PC-9 (cell line): ENCODE results near the gene DHCR7. TPM values are rescaled to one million over a fixed set of nuclear protein-coding genes. Genes with fewer than 3 reads are reported as not detected.

Source experiments
- BruUV-seq: library from RNA; stranded (reverse); fragments of 400-500 nt; replicated peaks from 2 replicates; lab custom pipeline; 2021; lab: Mats Ljungman, UMichigan
- CTCF ChIA-PET: fragments of 300-600 bp; sonication (Branson Sonifier 250); formaldehyde crosslinking; loops from one replicate; lab custom pipeline; 2022; ENCODE audit warnings: antibody characterized with exemption; lab: Charles Lee
- POLR2A ChIA-PET: fragments of 300-600 bp; sonication (Branson Sonifier 250); formaldehyde crosslinking; loops from one replicate; lab custom pipeline; 2022; ENCODE audit warnings: antibody characterized with exemption; ENCODE audit not compliant: unreplicated experiment; lab: Charles Lee
- DNase-seq, 2 experiments: peaks; one replicate each; pipeline versions ENCODE4 v3.0.0 to v3.0.0-alpha.2; 2015 to 2022; ENCODE audit warnings: mixed read lengths in 1 of 2
- H2AFZ ChIP-seq: fragments of 200-600 bp; sonication (generic); 2 replicates; pipeline ENCODE4 v1.8.1; 2017; ENCODE audit warnings: antibody characterized with exemption
- H3F3A ChIP-seq: fragments of 200-600 bp; sonication (generic); 2 replicates; pipeline ENCODE4 v1.8.1; 2017; ENCODE audit warnings: antibody characterized with exemption, mild to moderate bottlenecking, low read depth; ENCODE audit not compliant: insufficient read depth
- H3K27ac ChIP-seq: fragments of 200-600 bp; sonication (generic); 2 replicates; pipeline ENCODE4 v1.6.1; 2016; ENCODE audit warnings: mixed run types
- H3K27me3 ChIP-seq: fragments of 200-600 bp; sonication (generic); 2 replicates; pipeline ENCODE4 v1.6.1; 2016; ENCODE audit warnings: low read depth, mixed run types; ENCODE audit not compliant: insufficient read depth
- H3K36me3 ChIP-seq: fragments of 200-600 bp; sonication (generic); 2 replicates; pipeline ENCODE4 v1.6.1; 2016; ENCODE audit warnings: low read depth, mixed run types
- H3K4me1 ChIP-seq: fragments of 200-600 bp; sonication (generic); replicated peaks from 2 replicates; pipeline ENCODE4 v1.6.1; 2016; ENCODE audit warnings: mixed run types; ENCODE audit not compliant: insufficient read depth
- H3K4me2 ChIP-seq: fragments of 200-600 bp; sonication (generic); 2 replicates; pipeline ENCODE4 v1.6.1; 2017; ENCODE audit warnings: mixed run types
- H3K4me3 ChIP-seq: fragments of 200-600 bp; sonication (generic); 2 replicates; pipeline ENCODE4 v1.6.1; 2016; ENCODE audit warnings: mixed run types
- H3K79me2 ChIP-seq: fragments of 200-600 bp; sonication (generic); 2 replicates; pipeline ENCODE4 v1.6.1; 2017; ENCODE audit warnings: low read depth, mixed run types
- H3K9me2 ChIP-seq: fragments of 200-600 bp; sonication (generic); 2 replicates; pipeline ENCODE4 v1.8.1; 2017; ENCODE audit warnings: mild to moderate bottlenecking; ENCODE audit not compliant: insufficient read depth
- H3K9me3 ChIP-seq: fragments of 200-600 bp; sonication (generic); 2 replicates; pipeline ENCODE4 v1.8.1; 2016; ENCODE audit warnings: low read depth; ENCODE audit not compliant: insufficient read depth
- H4K20me1 ChIP-seq: fragments of 200-600 bp; sonication (generic); 2 replicates; pipeline ENCODE4 v1.8.1; 2017; ENCODE audit not compliant: insufficient read depth
- EZH2 ChIP-seq: fragments of 200-600 bp; sonication (generic); IDR thresholded peaks from 2 replicates; pipeline ENCODE4 v1.8.0; 2017; ENCODE audit warnings: antibody characterized with exemption, low read depth
- intact Hi-C: fragments of 100-400 bp; cut with micrococcal nuclease; formaldehyde crosslinking; loops from one replicate; pipeline ENCODE4 v1.10.0; 2022; ENCODE audit not compliant: unreplicated experiment
- total RNA-seq: library from RNA; stranded (reverse); gene quantifications from 2 replicates; pipeline ENCODE4 v1.2.3, GENCODE V29; 2021
- TF ChIP-seq, protein P1 (sequence below): fragments of 200-600 bp; sonication (generic); conservative IDR thresholded peaks from 2 replicates; pipeline ENCODE4 v1.6.1; 2017; ENCODE audit warnings: mixed run types, antibody characterized with exemption, mild to moderate bottlenecking, moderate library complexity

Gene DHCR7
- total RNA-seq, 1 experiment from 2014 or later = 311 TPM

DNA sequence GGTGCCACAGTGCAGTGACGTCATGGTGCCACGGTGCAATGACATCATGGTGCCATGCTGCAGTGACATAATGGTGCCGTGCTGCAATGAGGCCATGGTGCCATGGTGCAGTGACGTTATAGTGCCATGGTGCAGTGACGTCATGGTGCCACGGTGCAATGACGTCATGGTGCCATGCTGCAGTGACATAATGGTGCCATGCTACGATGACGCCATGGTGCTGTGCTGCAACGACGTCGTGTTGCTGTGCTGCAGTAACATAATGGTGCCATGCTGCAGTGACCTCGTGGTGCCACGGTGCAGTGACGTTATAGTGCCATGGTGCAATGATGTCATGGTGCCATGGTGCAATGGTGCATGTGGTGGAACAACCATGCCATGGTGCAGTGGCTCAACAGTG is 45.3 kb downstream of the DHCR7 start:
- intact Hi-C loops = no loop called here
- TF ChIP-seq, protein P1, sequence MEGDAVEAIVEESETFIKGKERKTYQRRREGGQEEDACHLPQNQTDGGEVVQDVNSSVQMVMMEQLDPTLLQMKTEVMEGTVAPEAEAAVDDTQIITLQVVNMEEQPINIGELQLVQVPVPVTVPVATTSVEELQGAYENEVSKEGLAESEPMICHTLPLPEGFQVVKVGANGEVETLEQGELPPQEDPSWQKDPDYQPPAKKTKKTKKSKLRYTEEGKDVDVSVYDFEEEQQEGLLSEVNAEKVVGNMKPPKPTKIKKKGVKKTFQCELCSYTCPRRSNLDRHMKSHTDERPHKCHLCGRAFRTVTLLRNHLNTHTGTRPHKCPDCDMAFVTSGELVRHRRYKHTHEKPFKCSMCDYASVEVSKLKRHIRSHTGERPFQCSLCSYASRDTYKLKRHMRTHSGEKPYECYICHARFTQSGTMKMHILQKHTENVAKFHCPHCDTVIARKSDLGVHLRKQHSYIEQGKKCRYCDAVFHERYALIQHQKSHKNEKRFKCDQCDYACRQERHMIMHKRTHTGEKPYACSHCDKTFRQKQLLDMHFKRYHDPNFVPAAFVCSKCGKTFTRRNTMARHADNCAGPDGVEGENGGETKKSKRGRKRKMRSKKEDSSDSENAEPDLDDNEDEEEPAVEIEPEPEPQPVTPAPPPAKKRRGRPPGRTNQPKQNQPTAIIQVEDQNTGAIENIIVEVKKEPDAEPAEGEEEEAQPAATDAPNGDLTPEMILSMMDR = no peak
- TF ChIP-seq EZH2 = no peak
- no peaks in the 10 kb centered on the region for H3K4me1 ChIP-seq
- H3F3A ChIP-seq = no peaks in the 10 kb centered on the region
- no peaks in the 10 kb centered on the region for H3K9me3 ChIP-seq
- peaks cover 64% of the 10 kb centered on the region; the same call in 1 of the 2 replicates for H3K27me3 ChIP-seq
- BruUV-seq = no TSS peak
- no peaks in the 10 kb centered on the region for H3K36me3 ChIP-seq
- ChIA-PET CTCF (no interaction called here), POLR2A (no interaction called here)
- H3K27ac ChIP-seq = no peak overlapping the region
- H3K4me2 ChIP-seq = no peak overlapping the region
- no peak overlapping the region for H3K4me3 ChIP-seq
- no peak overlapping the region for H2AFZ ChIP-seq
- no peak for DNase-seq
- H3K9me2 ChIP-seq = no peaks in the 10 kb centered on the region
- H4K20me1 ChIP-seq = no peaks in the 10 kb centered on the region
- no peaks in the 10 kb centered on the region for H3K79me2 ChIP-seq

DNA sequence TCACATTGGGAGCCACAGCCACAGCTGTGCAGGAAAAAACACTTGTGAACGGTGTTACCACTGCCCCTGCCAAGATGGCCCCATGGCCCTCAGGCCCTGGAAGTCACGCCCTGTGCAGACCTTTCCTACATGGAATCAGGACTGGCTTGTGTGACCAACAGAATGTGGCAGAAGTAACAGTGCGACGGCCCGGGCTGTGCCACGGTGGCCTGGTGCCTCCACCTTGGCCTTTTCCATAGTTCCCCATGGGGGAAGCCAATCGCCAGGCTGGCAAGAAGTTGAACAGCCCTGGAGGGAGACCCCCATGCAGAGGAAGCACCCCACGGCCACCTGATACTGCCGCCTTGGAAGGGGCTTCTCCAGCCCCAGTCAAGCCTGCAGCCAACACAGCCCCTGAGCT is 48.0 kb downstream of the DHCR7 start:
- CTCF ChIA-PET = no interaction called here
- TF ChIP-seq, protein P1 = no peak
- TF ChIP-seq EZH2 = no peak
- no peak overlapping the region for H2AFZ ChIP-seq
- no peak overlapping the region for H3K4me3 ChIP-seq
- no peak overlapping the region for H3K4me2 ChIP-seq
- no peaks in the 10 kb centered on the region for H3K9me3 ChIP-seq
- POLR2A ChIA-PET = no interaction called here
- H3K36me3 ChIP-seq = no peaks in the 10 kb centered on the region
- H3K27ac ChIP-seq = no peak overlapping the region
- H3F3A ChIP-seq = no peaks in the 10 kb centered on the region
- H3K4me1 ChIP-seq = no peaks in the 10 kb centered on the region
- peaks cover 72% of the 10 kb centered on the region for H3K27me3 ChIP-seq
- no peaks in the 10 kb centered on the region for H3K9me2 ChIP-seq
- no peaks in the 10 kb centered on the region for H3K79me2 ChIP-seq
- BruUV-seq = no TSS peak
- intact Hi-C loops = no loop called here
- DNase-seq = no peak
- H4K20me1 ChIP-seq = no peaks in the 10 kb centered on the region

DNA sequence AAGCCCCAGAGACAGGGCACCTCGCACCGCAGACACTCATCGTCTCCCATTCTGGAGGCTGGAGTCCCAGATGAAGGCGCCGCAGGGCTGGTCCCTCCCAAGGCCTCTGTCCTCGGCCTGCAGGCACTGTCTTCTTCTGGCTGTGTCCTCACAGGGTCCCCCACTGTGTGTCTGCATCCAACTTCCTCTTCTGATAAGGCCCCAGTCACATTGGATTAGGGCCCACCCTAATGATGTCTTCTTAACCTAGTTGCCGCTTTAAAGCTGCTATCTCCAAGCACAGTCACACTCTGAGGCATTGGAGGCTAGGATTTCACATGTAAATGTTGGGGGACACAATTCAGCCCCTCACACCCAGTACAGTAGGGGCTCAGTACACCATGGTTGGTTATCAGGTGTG is 48.9 kb downstream of the DHCR7 start:
- no peaks in the 10 kb centered on the region for H3K79me2 ChIP-seq
- H3K27ac ChIP-seq = no peak overlapping the region
- POLR2A ChIA-PET = no interaction called here
- CTCF ChIA-PET = no interaction called here
- no peaks in the 10 kb centered on the region for H4K20me1 ChIP-seq
- peaks cover 72% of the 10 kb centered on the region for H3K27me3 ChIP-seq
- TF ChIP-seq, protein P1 = no peak
- no peak for TF ChIP-seq EZH2
- intact Hi-C loops = no loop called here
- no peak for DNase-seq
- no peak overlapping the region for H3K4me3 ChIP-seq
- BruUV-seq = no TSS peak
- H3K36me3 ChIP-seq = no peaks in the 10 kb centered on the region
- no peak overlapping the region for H2AFZ ChIP-seq
- no peaks in the 10 kb centered on the region for H3K9me3 ChIP-seq
- H3K9me2 ChIP-seq = no peaks in the 10 kb centered on the region
- no peak overlapping the region for H3K4me2 ChIP-seq
- H3K4me1 ChIP-seq = no peaks in the 10 kb centered on the region
- no peaks in the 10 kb centered on the region for H3F3A ChIP-seq
